Mesenchymal stem cell (in vitro differentiated cells and primary cell): ENCODE data around the gene PA2G4.

ENCODE experiments used
- DNase-seq: peaks from one replicate; pipeline ENCODE4 v3.0.0-alpha.2; 2013
- H2AFZ ChIP-seq: one replicate; pipeline ENCODE4 v1.6.1; 2013; ENCODE audit warnings: low read depth, mild to moderate bottlenecking, control low read depth, inconsistent platforms, low read length, moderate library complexity
- H2AK5ac ChIP-seq: 2 replicates; pipeline ENCODE4 v1.6.1; 2013; ENCODE audit warnings: low read length, moderate library complexity, mild to moderate bottlenecking, inconsistent platforms; ENCODE audit not compliant: severe bottlenecking
- H2BK120ac ChIP-seq: one replicate; pipeline ENCODE4 v1.6.1; 2013; ENCODE audit warnings: low read depth, mild to moderate bottlenecking, inconsistent platforms, low read length, moderate library complexity
- H2BK12ac ChIP-seq, 2 experiments: one replicate each; pipeline ENCODE4 v1.6.1; 2013; ENCODE audit warnings: inconsistent platforms in 2 of 2, low read length in 2 of 2, mild to moderate bottlenecking in 2 of 2, moderate library complexity in 2 of 2, control low read depth in 1 of 2
- H2BK15ac ChIP-seq: one replicate; pipeline ENCODE4 v1.6.1; 2013; ENCODE audit warnings: mild to moderate bottlenecking, low read depth, inconsistent platforms; ENCODE audit not compliant: poor library complexity, severe bottlenecking
- H2BK5ac ChIP-seq: 2 replicates; pipeline ENCODE4 v1.6.1; 2013; ENCODE audit warnings: low read depth, mild to moderate bottlenecking, low read length, control low read depth, inconsistent platforms; ENCODE audit not compliant: poor library complexity, severe bottlenecking
- H3K14ac ChIP-seq, 2 experiments: one replicate each; pipeline ENCODE4 v1.6.1; 2013; ENCODE audit warnings: inconsistent platforms in 2 of 2, low read length in 2 of 2, control low read depth in 1 of 2, mild to moderate bottlenecking in 1 of 2, moderate library complexity in 1 of 2
- H3K18ac ChIP-seq, 2 experiments: one replicate each; pipeline ENCODE4 v1.6.1; 2013; ENCODE audit warnings: inconsistent platforms in 2 of 2, low read length in 2 of 2, control low read depth in 1 of 2, low read depth in 1 of 2, mild to moderate bottlenecking in 1 of 2
- H3K23ac ChIP-seq, 2 experiments: one replicate each; pipeline ENCODE4 v1.6.1; 2013; ENCODE audit warnings: inconsistent platforms in 2 of 2, low read length in 2 of 2, mild to moderate bottlenecking in 2 of 2, moderate library complexity in 2 of 2, control low read depth in 1 of 2
- H3K27ac ChIP-seq: 2 replicates; pipeline ENCODE4 v1.5.1; 2013; ENCODE audit warnings: mild to moderate bottlenecking, moderate library complexity, low read length, control low read depth, inconsistent platforms; ENCODE audit not compliant: poor library complexity, severe bottlenecking
- H3K27me3 ChIP-seq, 2 experiments: 2 replicates each; pipeline versions ENCODE4 v1.6.1 to v1.7.0; 2013; ENCODE audit warnings: low read length in 2 of 2, mild to moderate bottlenecking in 2 of 2, moderate library complexity in 2 of 2, control low read depth in 1 of 2, inconsistent platforms in 1 of 2; ENCODE audit not compliant: control insufficient read depth in 1 of 2, insufficient read depth in 1 of 2
- H3K36me3 ChIP-seq, 2 experiments: 2 replicates each; pipeline versions ENCODE4 v1.6.1 to v1.7.0; 2013; ENCODE audit warnings: low read length in 2 of 2, control low read depth in 1 of 2, inconsistent platforms in 1 of 2, low read depth in 1 of 2, mild to moderate bottlenecking in 1 of 2; ENCODE audit not compliant: insufficient read depth in 2 of 2, control insufficient read depth in 1 of 2
- H3K4ac ChIP-seq, 2 experiments: one replicate each; pipeline ENCODE4 v1.6.1; 2013; ENCODE audit warnings: inconsistent platforms in 2 of 2, low read length in 2 of 2, mild to moderate bottlenecking in 2 of 2, moderate library complexity in 2 of 2, control low read depth in 1 of 2, low read depth in 1 of 2
- H3K4me1 ChIP-seq: 2 replicates; pipeline ENCODE4 v1.6.1; 2013; ENCODE audit warnings: low read depth, low read length, control low read depth; ENCODE audit not compliant: control insufficient read depth, insufficient read depth
- H3K4me2 ChIP-seq: 2 replicates; pipeline ENCODE4 v1.6.1; 2013; ENCODE audit warnings: low read length, mild to moderate bottlenecking, inconsistent platforms; ENCODE audit not compliant: poor library complexity, severe bottlenecking
- H3K4me3 ChIP-seq, 2 experiments: 2 replicates each; pipeline versions ENCODE4 v1.5.1 to v1.7.0; 2013; ENCODE audit warnings: low read length in 2 of 2, mild to moderate bottlenecking in 2 of 2, control low read depth in 1 of 2, low read depth in 1 of 2; ENCODE audit not compliant: insufficient read depth in 1 of 2
- H3K79me1 ChIP-seq: replicated peaks from 2 replicates; pipeline ENCODE4 v1.6.1; 2013; ENCODE audit warnings: mild to moderate bottlenecking, control low read depth, low read length, inconsistent platforms; ENCODE audit not compliant: poor library complexity, severe bottlenecking
- H3K9ac ChIP-seq: 2 replicates; pipeline ENCODE4 v1.7.0; 2013; ENCODE audit warnings: mild to moderate bottlenecking, low read length, moderate library complexity
- H3K9me3 ChIP-seq: 2 replicates; pipeline ENCODE4 v1.7.0; 2013; ENCODE audit warnings: mild to moderate bottlenecking, low read length; ENCODE audit not compliant: control insufficient read depth
- H4K8ac ChIP-seq: one replicate; pipeline ENCODE4 v1.6.1; 2013; ENCODE audit warnings: inconsistent platforms, mild to moderate bottlenecking, low read length, moderate library complexity
- H4K91ac ChIP-seq: one replicate; pipeline ENCODE4 v1.6.1; 2013; ENCODE audit warnings: mild to moderate bottlenecking, low read length, inconsistent platforms
- WGBS: methylation state at CpG from one replicate; pipeline ENCODE4 v1.1.7; 2013; ENCODE audit warnings: mixed read lengths; 5-methylcytosine and 5-hydroxymethylcytosine counted together

PA2G4 gene

GRCh38 chr12:56122637-56123036 is 18.3 kb downstream of the PA2G4 start:
- H3K9me3 ChIP-seq = no peaks in the 10 kb centered on the region
- no peak overlapping the region for H4K91ac ChIP-seq
- H3K79me1 ChIP-seq = peaks cover 36% of the 10 kb centered on the region
- peak overlapping the region in 1 of 2 experiments; percentile 84 for H3K23ac ChIP-seq
- H3K27me3 ChIP-seq = no peaks in the 10 kb centered on the region
- H3K4ac ChIP-seq = no peak overlapping the region
- H4K8ac ChIP-seq = no peak overlapping the region
- H2BK12ac ChIP-seq = no peak overlapping the region
- no peak overlapping the region for H2BK120ac ChIP-seq
- H2AK5ac ChIP-seq = no peak overlapping the region
- peaks cover 12% of the 10 kb centered on the region for H3K4me1 ChIP-seq
- H3K27ac ChIP-seq = no peak overlapping the region
- H2BK5ac ChIP-seq = no peak overlapping the region
- H3K14ac ChIP-seq = no peak overlapping the region
- DNase-seq = peak; percentile 17
- no peak overlapping the region for H3K4me2 ChIP-seq
- 93% methylated on average over 2 of the region's 2 CpGs for WGBS
- H3K9ac ChIP-seq = peak overlapping the region; percentile 37
- H2AFZ ChIP-seq = no peak overlapping the region
- no peak overlapping the region for H2BK15ac ChIP-seq
- no peak overlapping the region for H3K4me3 ChIP-seq
- peaks cover 24 to 39% of the 10 kb centered on the region in 2 experiments for H3K36me3 ChIP-seq
- H3K18ac ChIP-seq = no peak overlapping the region

- peaks cover 4% of the 10 kb centered on the region for H3K4me1 ChIP-seq
- H2BK120ac ChIP-seq = no peak overlapping the region
- H3K23ac ChIP-seq = peak overlapping the region in 1 of 2 experiments; percentile 37
- peaks cover 34% of the 10 kb centered on the region for H3K79me1 ChIP-seq
- H4K91ac ChIP-seq = no peak overlapping the region
- no peak overlapping the region for H3K14ac ChIP-seq
- no peak for DNase-seq
- no peak overlapping the region for H3K18ac ChIP-seq
- no peaks in the 10 kb centered on the region for H3K9me3 ChIP-seq
- 93% methylated on average over 4 of the region's 4 CpGs for WGBS
- no peak overlapping the region for H2BK15ac ChIP-seq
- peaks cover 24 to 37% of the 10 kb centered on the region in 2 experiments for H3K36me3 ChIP-seq
- H3K4me3 ChIP-seq = no peak overlapping the region
- no peak overlapping the region for H2BK12ac ChIP-seq
- H3K27me3 ChIP-seq = no peaks in the 10 kb centered on the region
- H3K9ac ChIP-seq = no peak overlapping the region
- H3K27ac ChIP-seq = no peak overlapping the region
- no peak overlapping the region for H2AFZ ChIP-seq
- no peak overlapping the region for H4K8ac ChIP-seq
- H2AK5ac ChIP-seq = peak overlapping the region; percentile 23
- no peak overlapping the region for H3K4me2 ChIP-seq
- H2BK5ac ChIP-seq = no peak overlapping the region
- H3K4ac ChIP-seq = no peak overlapping the region
Observed at GRCh38 chr12:56124133-56124532, 19.8 kb downstream of the PA2G4 start.

GRCh38 chr12:56126732-56127239 is 22.4 kb downstream of the PA2G4 start:
- H3K4me1 ChIP-seq = peaks cover 9% of the 10 kb centered on the region
- peak overlapping the region; percentile 31 for H2AK5ac ChIP-seq
- peak overlapping the region; percentile 23 for H3K27ac ChIP-seq
- H4K91ac ChIP-seq = no peak overlapping the region
- no peak overlapping the region for H3K23ac ChIP-seq
- no peaks in the 10 kb centered on the region for H3K9me3 ChIP-seq
- H3K9ac ChIP-seq = peak overlapping the region; percentile 92
- H2BK12ac ChIP-seq = no peak overlapping the region
- H3K79me1 ChIP-seq = peaks cover 36% of the 10 kb centered on the region
- no peak overlapping the region for H2BK15ac ChIP-seq
- no peak overlapping the region for H3K14ac ChIP-seq
- no peak overlapping the region for H3K4me2 ChIP-seq
- no peak overlapping the region for H2AFZ ChIP-seq
- no peak overlapping the region for H2BK120ac ChIP-seq
- no peak overlapping the region for H4K8ac ChIP-seq
- H2BK5ac ChIP-seq = no peak overlapping the region
- H3K4ac ChIP-seq = no peak overlapping the region
- H3K36me3 ChIP-seq = peaks cover 26 to 34% of the 10 kb centered on the region in 2 experiments
- no peak overlapping the region for H3K18ac ChIP-seq
- H3K4me3 ChIP-seq = peak overlapping the region in 1 of 2 experiments; percentile 76
- H3K27me3 ChIP-seq = no peaks in the 10 kb centered on the region
- no peak for DNase-seq
- 93% methylated on average over 3 of the region's 3 CpGs for WGBS

GRCh38 chr12:56127485-56127887 is 23.1 kb downstream of the PA2G4 start:
- H4K91ac ChIP-seq = no peak overlapping the region
- peak overlapping the region; percentile 50 for H3K27ac ChIP-seq
- peak overlapping the region; percentile 92 for H3K9ac ChIP-seq
- no peak overlapping the region for H2BK15ac ChIP-seq
- H3K14ac ChIP-seq = no peak overlapping the region
- no peak overlapping the region for H2BK5ac ChIP-seq
- H2BK12ac ChIP-seq = no peak overlapping the region
- H3K79me1 ChIP-seq = peaks cover 36% of the 10 kb centered on the region
- no peak overlapping the region for H3K4ac ChIP-seq
- no peak overlapping the region for H2BK120ac ChIP-seq
- H3K4me1 ChIP-seq = peaks cover 9% of the 10 kb centered on the region
- H2AK5ac ChIP-seq = no peak overlapping the region
- no peak overlapping the region for H2AFZ ChIP-seq
- H3K4me3 ChIP-seq = peak overlapping the region in 1 of 2 experiments; percentile 76
- WGBS = under 1% methylated on average over 3 of the region's 8 CpGs
- no peak for DNase-seq
- no peak overlapping the region for H4K8ac ChIP-seq
- no peaks in the 10 kb centered on the region for H3K9me3 ChIP-seq
- no peak overlapping the region for H3K18ac ChIP-seq
- H3K4me2 ChIP-seq = peak overlapping the region; percentile 62
- peaks cover 30 to 37% of the 10 kb centered on the region in 2 experiments for H3K36me3 ChIP-seq
- no peaks in the 10 kb centered on the region for H3K27me3 ChIP-seq
- no peak overlapping the region for H3K23ac ChIP-seq
